ENCODE measurements around the gene NSF.
"Not testable (repeated sequence)": the region's sequence is repeated elsewhere in the genome, so short reads cannot be mapped to it uniquely, and the experiment has no call there.

NSF gene

GRCh38 chr17:46777943-46778915 lies 187.8 kb downstream of the NSF start:
- no peak for DNase-seq

GRCh38 chr17:46780003-46780373 lies 189.5 kb downstream of the NSF start:
- no peak for DNase-seq

- no peak for DNase-seq
These were observed 191.9 kb downstream of the NSF start for GRCh38 chr17:46782250-46782953.

GRCh38 chr17:46783031-46783593 lies 192.6 kb downstream of the NSF start:
- DNase-seq = no peak

- DNase-seq = no peak
These were observed 195.2 kb downstream of the NSF start for GRCh38 chr17:46785696-46786095.

GRCh38 chr17:46787478-46787877 lies 197.0 kb downstream of the NSF start:
- DNase-seq = no peak

GRCh38 chr17:46788300-46788699 lies 197.8 kb downstream of the NSF start:
- no peak for DNase-seq

GRCh38 chr17:46788796-46789195 lies 198.3 kb downstream of the NSF start:
- no peak for DNase-seq

- DNase-seq = no peak
These were observed 199.1 kb downstream of the NSF start for GRCh38 chr17:46789610-46790009.

GRCh38 chr17:46790216-46790615 lies 199.7 kb downstream of the NSF start:
- DNase-seq = no peak

GRCh38 chr17:46791531-46791930 lies 201.1 kb downstream of the NSF start:
- no peak for DNase-seq

GRCh38 chr17:46792071-46792470 lies 201.6 kb downstream of the NSF start:
- DNase-seq = no peak

GRCh38 chr17:46793023-46793422 lies 202.6 kb downstream of the NSF start:
- not testable (repeated sequence) for DNase-seq

GRCh38 chr17:46793541-46793940 lies 203.1 kb downstream of the NSF start:
- no peak for DNase-seq

- DNase-seq = no peak
These were observed 203.8 kb downstream of the NSF start for GRCh38 chr17:46794318-46794717.

- no peak for DNase-seq
These were observed 205.0 kb downstream of the NSF start for GRCh38 chr17:46795379-46795952.

GRCh38 chr17:46796084-46796483 lies 205.6 kb downstream of the NSF start:
- DNase-seq = no peak

GRCh38 chr17:46796524-46796923 lies 206.1 kb downstream of the NSF start:
- no peak for DNase-seq

- DNase-seq = no peak
These were observed 206.6 kb downstream of the NSF start for GRCh38 chr17:46796956-46797530.

GRCh38 chr17:46800573-46800972 lies 210.1 kb downstream of the NSF start:
- DNase-seq = no peak

GRCh38 chr17:46802800-46803199 lies 212.3 kb downstream of the NSF start:
- no peak for DNase-seq

GRCh38 chr17:46803544-46803943 lies 213.1 kb downstream of the NSF start:
- DNase-seq = no peak

GRCh38 chr17:46805771-46806170 lies 215.3 kb downstream of the NSF start:
- no peak for DNase-seq
